Keratinocyte (primary cell): ENCODE data around the gene DNAH3. TPM values are rescaled to one million over a fixed set of nuclear protein-coding genes. Genes with fewer than 3 reads are reported as not detected.
A peak's percentile ranks its signal among the peaks of the same experiment; 100 is the strongest.

Source experiments
- DNase-seq: peaks from one replicate; pipeline ENCODE4 v3.0.0-alpha.2; 2011; ENCODE audit warnings: low read depth, missing footprints, low spot score
- FAIRE-seq: peaks from 2 replicates; lab custom pipeline; 2011; peaks lifted over from hg19 to GRCh38; lab: Jason Lieb, UNC
- H2AFZ ChIP-seq: 2 replicates; pipeline ENCODE4 v1.6.0; 2012; ENCODE audit warnings: low read length, control low read depth, inconsistent platforms; ENCODE audit not compliant: control insufficient read depth
- H3K27ac ChIP-seq: 2 replicates; pipeline ENCODE4 v1.5.1; 2011; ENCODE audit warnings: low read length; ENCODE audit not compliant: control insufficient read depth, insufficient read depth
- H3K27me3 ChIP-seq: 3 replicates; pipeline ENCODE4 v1.6.0; 2011; ENCODE audit warnings: low read length; ENCODE audit not compliant: control insufficient read depth, insufficient read depth; ENCODE audit errors: extremely low read depth
- H3K36me3 ChIP-seq, 2 experiments: 2 replicates in 1 of 2; 3 replicates in 1 of 2; pipeline ENCODE4 v1.5.1; 2011; ENCODE audit warnings: low read length in 2 of 2, mild to moderate bottlenecking in 1 of 2; ENCODE audit not compliant: control insufficient read depth in 2 of 2, insufficient read depth in 2 of 2; ENCODE audit errors: extremely low read depth in 1 of 2
- H3K4me1 ChIP-seq: 3 replicates; pipeline ENCODE4 v1.5.1; 2011; ENCODE audit warnings: low read length; ENCODE audit not compliant: control insufficient read depth, insufficient read depth; ENCODE audit errors: extremely low read depth
- H3K4me2 ChIP-seq: 3 replicates; pipeline ENCODE4 v1.6.0; 2011; ENCODE audit warnings: low read depth, low read length; ENCODE audit not compliant: control insufficient read depth, insufficient read depth; ENCODE audit errors: extremely low read depth
- H3K4me3 ChIP-seq, 3 experiments: fragments of 200-600 bp in 1 of 3; sonication (generic) in 1 of 3; 2 replicates in 2 of 3; 3 replicates in 1 of 3; pipeline ENCODE4 v1.5.1; 2011 to 2016; ENCODE audit warnings: low read length in 3 of 3, mild to moderate bottlenecking in 3 of 3, control low read depth in 2 of 3, inconsistent platforms in 1 of 3, low read depth in 1 of 3, mixed read lengths in 1 of 3, mixed run types in 1 of 3, moderate library complexity in 1 of 3; ENCODE audit not compliant: control insufficient read depth in 2 of 3, insufficient read depth in 2 of 3; ENCODE audit errors: extremely low read depth in 1 of 3
- H3K79me2 ChIP-seq: 2 replicates; pipeline ENCODE4 v1.6.0; 2012; ENCODE audit warnings: low read length; ENCODE audit not compliant: control insufficient read depth, insufficient read depth
- H3K9ac ChIP-seq: 3 replicates; pipeline ENCODE4 v1.6.0; 2011; ENCODE audit warnings: low read length; ENCODE audit not compliant: control insufficient read depth, insufficient read depth; ENCODE audit errors: extremely low read depth
- H3K9me1 ChIP-seq: 3 replicates; pipeline ENCODE4 v1.6.0; 2011; ENCODE audit warnings: low read length; ENCODE audit not compliant: control insufficient read depth, insufficient read depth; ENCODE audit errors: extremely low read depth
- H3K9me3 ChIP-seq: 2 replicates; pipeline ENCODE4 v1.5.1; 2012; ENCODE audit warnings: low read depth, low read length; ENCODE audit not compliant: control insufficient read depth
- H4K20me1 ChIP-seq: 3 replicates; pipeline ENCODE4 v1.6.0; 2011; ENCODE audit warnings: low read length; ENCODE audit not compliant: control insufficient read depth, insufficient read depth; ENCODE audit errors: extremely low read depth
- CTCF ChIP-seq, 3 experiments: IDR thresholded peaks in 1 of 3; conservative IDR thresholded peaks in 1 of 3; optimal IDR thresholded peaks in 1 of 3; 2 replicates in 2 of 3; 3 replicates in 1 of 3; pipeline versions ENCODE3 to v1.5.1; 2011; ENCODE audit warnings: low read length in 3 of 3, mild to moderate bottlenecking in 3 of 3, moderate library complexity in 2 of 3, control low read depth in 1 of 3, inconsistent platforms in 1 of 3; ENCODE audit not compliant: insufficient read depth in 2 of 3; ENCODE audit errors: extremely low read depth in 1 of 3
- EZH2 ChIP-seq: IDR thresholded peaks from one replicate; pipeline ENCODE4 v1.6.1; 2012; ENCODE audit warnings: inconsistent platforms, mild to moderate bottlenecking, low read length, moderate library complexity
- dilution Hi-C: fragments of 300-500 bp; cut with MboI; formaldehyde crosslinking; loops from one replicate; pipeline ENCODE4 v1.7.0; 2020; ENCODE audit warnings: low sequenced_read_pairs; ENCODE audit not compliant: extremely low pct_ligation_motif_present
- polyA plus RNA-seq, 5 experiments: library from polyadenylated mRNA; depleted of rRNA in 3 of 5; stranded (reverse) in 3 of 5; stranded (forward) in 1 of 5; unstranded in 1 of 5; fragments of >200 nt; gene quantifications; 1 replicate in 1 of 5; 2 replicates in 3 of 5; 3 replicates in 1 of 5; pipeline versions ENCODE4 v1.2.1 to v1.2.3, GENCODE V29; 2011 to 2012; ENCODE audit warnings: missing spikeins in 2 of 5, low read depth in 1 of 5, low replicate concordance in 1 of 5

The DNAH3 gene
- polyA plus RNA-seq, 1 donor (not counting 4 experiments of a cell fraction or from before 2014, with no cell fraction given), result 1.2 TPM

GRCh38 chr16:21033264-21033663, 117.4 kb downstream of the DNAH3 start:
- Histone ChIP-seq H2AFZ (no peak overlapping the region), H3K27ac (no peak overlapping the region), H3K9me3 (no peaks in the 10 kb centered on the region), H3K27me3 (no peaks in the 10 kb centered on the region), H3K79me2 (no peaks in the 10 kb centered on the region), H3K9ac (no peak overlapping the region), H3K4me3 (no peak overlapping the region), H3K4me1 (no peaks in the 10 kb centered on the region), H3K4me2 (no peak overlapping the region), H4K20me1 (no peaks in the 10 kb centered on the region), H3K36me3 (no peaks in the 10 kb centered on the region), H3K9me1 (no peaks in the 10 kb centered on the region)
- dilution Hi-C loops, result no loop called here
- FAIRE-seq (no peak), DNase-seq (no peak)
- TF ChIP-seq CTCF (optimal IDR thresholded peaks at IDR 0.05 in 1 of 3, IDR thresholded peaks at IDR 0.05 in 1 of 3, conservative IDR thresholded peaks at IDR 0.05 in 1 of 3; ENCODE audit: extremely low read depth in 1 of 3, insufficient read depth in 2 of 3, low read length in 3 of 3) (no peak), EZH2 (no peak)

- Histone ChIP-seq H3K9me3 (no peaks in the 10 kb centered on the region), H3K27ac (no peak overlapping the region), H4K20me1 (no peaks in the 10 kb centered on the region), H3K9ac (no peak overlapping the region), H3K4me2 (no peak overlapping the region), H3K79me2 (no peaks in the 10 kb centered on the region), H3K4me3 (no peak overlapping the region), H3K9me1 (no peaks in the 10 kb centered on the region), H2AFZ (no peak overlapping the region), H3K4me1 (no peaks in the 10 kb centered on the region), H3K36me3 (no peaks in the 10 kb centered on the region), H3K27me3 (no peaks in the 10 kb centered on the region)
- TF ChIP-seq CTCF (optimal IDR thresholded peaks at IDR 0.05 in 1 of 3, IDR thresholded peaks at IDR 0.05 in 1 of 3, conservative IDR thresholded peaks at IDR 0.05 in 1 of 3; ENCODE audit: extremely low read depth in 1 of 3, insufficient read depth in 2 of 3, low read length in 3 of 3) (no peak), EZH2 (no peak)
- FAIRE-seq (peak; percentile 64), DNase-seq (peak; percentile 55)
- dilution Hi-C loops, result no loop called here
These were observed 121.9 kb downstream of the DNAH3 start for GRCh38 chr16:21028728-21029127.
